PC-9 (cell line): Measurements from ENCODE around the gene CHST11. TPM values are rescaled to one million over a fixed set of nuclear protein-coding genes. Genes with fewer than 3 reads are reported as not detected.

Experiments
- BruUV-seq: library from RNA; stranded (reverse); fragments of 400-500 nt; replicated peaks from 2 replicates; lab custom pipeline; 2021; lab: Mats Ljungman, UMichigan
- CTCF ChIA-PET: fragments of 300-600 bp; sonication (Branson Sonifier 250); formaldehyde crosslinking; loops from one replicate; lab custom pipeline; 2022; ENCODE audit warnings: antibody characterized with exemption; lab: Charles Lee
- POLR2A ChIA-PET: fragments of 300-600 bp; sonication (Branson Sonifier 250); formaldehyde crosslinking; loops from one replicate; lab custom pipeline; 2022; ENCODE audit warnings: antibody characterized with exemption; ENCODE audit not compliant: unreplicated experiment; lab: Charles Lee
- DNase-seq, 2 experiments: peaks; one replicate each; pipeline versions ENCODE4 v3.0.0 to v3.0.0-alpha.2; 2015 to 2022; ENCODE audit warnings: mixed read lengths in 1 of 2
- H2AFZ ChIP-seq: fragments of 200-600 bp; sonication (generic); 2 replicates; pipeline ENCODE4 v1.8.1; 2017; ENCODE audit warnings: antibody characterized with exemption
- H3F3A ChIP-seq: fragments of 200-600 bp; sonication (generic); 2 replicates; pipeline ENCODE4 v1.8.1; 2017; ENCODE audit warnings: antibody characterized with exemption, mild to moderate bottlenecking, low read depth; ENCODE audit not compliant: insufficient read depth
- H3K27ac ChIP-seq: fragments of 200-600 bp; sonication (generic); 2 replicates; pipeline ENCODE4 v1.6.1; 2016; ENCODE audit warnings: mixed run types
- H3K27me3 ChIP-seq: fragments of 200-600 bp; sonication (generic); 2 replicates; pipeline ENCODE4 v1.6.1; 2016; ENCODE audit warnings: low read depth, mixed run types; ENCODE audit not compliant: insufficient read depth
- H3K36me3 ChIP-seq: fragments of 200-600 bp; sonication (generic); 2 replicates; pipeline ENCODE4 v1.6.1; 2016; ENCODE audit warnings: low read depth, mixed run types
- H3K4me1 ChIP-seq: fragments of 200-600 bp; sonication (generic); replicated peaks from 2 replicates; pipeline ENCODE4 v1.6.1; 2016; ENCODE audit warnings: mixed run types; ENCODE audit not compliant: insufficient read depth
- H3K4me2 ChIP-seq: fragments of 200-600 bp; sonication (generic); 2 replicates; pipeline ENCODE4 v1.6.1; 2017; ENCODE audit warnings: mixed run types
- H3K4me3 ChIP-seq: fragments of 200-600 bp; sonication (generic); 2 replicates; pipeline ENCODE4 v1.6.1; 2016; ENCODE audit warnings: mixed run types
- H3K79me2 ChIP-seq: fragments of 200-600 bp; sonication (generic); 2 replicates; pipeline ENCODE4 v1.6.1; 2017; ENCODE audit warnings: low read depth, mixed run types
- H3K9me2 ChIP-seq: fragments of 200-600 bp; sonication (generic); 2 replicates; pipeline ENCODE4 v1.8.1; 2017; ENCODE audit warnings: mild to moderate bottlenecking; ENCODE audit not compliant: insufficient read depth
- H3K9me3 ChIP-seq: fragments of 200-600 bp; sonication (generic); 2 replicates; pipeline ENCODE4 v1.8.1; 2016; ENCODE audit warnings: low read depth; ENCODE audit not compliant: insufficient read depth
- H4K20me1 ChIP-seq: fragments of 200-600 bp; sonication (generic); 2 replicates; pipeline ENCODE4 v1.8.1; 2017; ENCODE audit not compliant: insufficient read depth
- EZH2 ChIP-seq: fragments of 200-600 bp; sonication (generic); IDR thresholded peaks from 2 replicates; pipeline ENCODE4 v1.8.0; 2017; ENCODE audit warnings: antibody characterized with exemption, low read depth
- intact Hi-C: fragments of 100-400 bp; cut with micrococcal nuclease; formaldehyde crosslinking; loops from one replicate; pipeline ENCODE4 v1.10.0; 2022; ENCODE audit not compliant: unreplicated experiment
- total RNA-seq: library from RNA; stranded (reverse); gene quantifications from 2 replicates; pipeline ENCODE4 v1.2.3, GENCODE V29; 2021
- TF ChIP-seq, protein P1 (sequence below): fragments of 200-600 bp; sonication (generic); conservative IDR thresholded peaks from 2 replicates; pipeline ENCODE4 v1.6.1; 2017; ENCODE audit warnings: mixed run types, antibody characterized with exemption, mild to moderate bottlenecking, moderate library complexity

CHST11 gene
- total RNA-seq, 1 experiment from 2014 or later = 39.9 TPM

DNA sequence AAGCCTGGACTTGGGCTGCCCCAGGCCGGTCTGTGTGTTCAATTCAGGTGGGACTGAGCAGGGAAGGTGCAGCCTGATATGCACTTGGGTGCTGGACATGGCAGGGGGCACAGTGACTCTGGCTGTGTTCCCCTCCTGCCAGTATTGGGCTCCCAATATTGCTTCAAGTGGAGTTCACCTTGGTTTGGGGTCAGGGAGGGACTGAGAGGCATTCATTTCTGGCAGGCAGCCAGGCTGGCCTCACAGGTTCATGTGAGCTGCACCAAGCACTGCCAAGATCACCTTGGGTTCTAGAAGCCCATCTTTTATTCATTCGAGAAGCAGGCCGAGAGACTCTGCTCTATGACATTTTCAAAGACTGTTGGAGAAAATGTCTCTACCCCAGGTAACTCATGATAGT lies 245.0 kb downstream of the CHST11 start:
- ChIA-PET POLR2A (no interaction called here), CTCF (interaction anchor here (0.6 kb wide), 1 partner anchor 353 kb away, joined by 3 read pairs; no protein-coding TSS in a partner anchor)
- H3K79me2 ChIP-seq = peaks cover 83% of the 10 kb centered on the region
- H3K27me3 ChIP-seq = no peaks in the 10 kb centered on the region
- no peaks in the 10 kb centered on the region for H3K36me3 ChIP-seq
- no peak overlapping the region for H3K27ac ChIP-seq
- H2AFZ ChIP-seq = no peak overlapping the region
- intact Hi-C loops = no loop called here
- H3K4me1 ChIP-seq = no peaks in the 10 kb centered on the region
- H3F3A ChIP-seq = no peaks in the 10 kb centered on the region
- DNase-seq = no peak
- H3K4me3 ChIP-seq = no peak overlapping the region
- no peaks in the 10 kb centered on the region for H3K9me2 ChIP-seq
- H4K20me1 ChIP-seq = no peaks in the 10 kb centered on the region; the same call in 1 of the 2 replicates
- TF ChIP-seq, protein P1, sequence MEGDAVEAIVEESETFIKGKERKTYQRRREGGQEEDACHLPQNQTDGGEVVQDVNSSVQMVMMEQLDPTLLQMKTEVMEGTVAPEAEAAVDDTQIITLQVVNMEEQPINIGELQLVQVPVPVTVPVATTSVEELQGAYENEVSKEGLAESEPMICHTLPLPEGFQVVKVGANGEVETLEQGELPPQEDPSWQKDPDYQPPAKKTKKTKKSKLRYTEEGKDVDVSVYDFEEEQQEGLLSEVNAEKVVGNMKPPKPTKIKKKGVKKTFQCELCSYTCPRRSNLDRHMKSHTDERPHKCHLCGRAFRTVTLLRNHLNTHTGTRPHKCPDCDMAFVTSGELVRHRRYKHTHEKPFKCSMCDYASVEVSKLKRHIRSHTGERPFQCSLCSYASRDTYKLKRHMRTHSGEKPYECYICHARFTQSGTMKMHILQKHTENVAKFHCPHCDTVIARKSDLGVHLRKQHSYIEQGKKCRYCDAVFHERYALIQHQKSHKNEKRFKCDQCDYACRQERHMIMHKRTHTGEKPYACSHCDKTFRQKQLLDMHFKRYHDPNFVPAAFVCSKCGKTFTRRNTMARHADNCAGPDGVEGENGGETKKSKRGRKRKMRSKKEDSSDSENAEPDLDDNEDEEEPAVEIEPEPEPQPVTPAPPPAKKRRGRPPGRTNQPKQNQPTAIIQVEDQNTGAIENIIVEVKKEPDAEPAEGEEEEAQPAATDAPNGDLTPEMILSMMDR = no peak
- no peak for TF ChIP-seq EZH2
- no peak overlapping the region for H3K4me2 ChIP-seq
- no peaks in the 10 kb centered on the region for H3K9me3 ChIP-seq
- BruUV-seq = no TSS peak

DNA sequence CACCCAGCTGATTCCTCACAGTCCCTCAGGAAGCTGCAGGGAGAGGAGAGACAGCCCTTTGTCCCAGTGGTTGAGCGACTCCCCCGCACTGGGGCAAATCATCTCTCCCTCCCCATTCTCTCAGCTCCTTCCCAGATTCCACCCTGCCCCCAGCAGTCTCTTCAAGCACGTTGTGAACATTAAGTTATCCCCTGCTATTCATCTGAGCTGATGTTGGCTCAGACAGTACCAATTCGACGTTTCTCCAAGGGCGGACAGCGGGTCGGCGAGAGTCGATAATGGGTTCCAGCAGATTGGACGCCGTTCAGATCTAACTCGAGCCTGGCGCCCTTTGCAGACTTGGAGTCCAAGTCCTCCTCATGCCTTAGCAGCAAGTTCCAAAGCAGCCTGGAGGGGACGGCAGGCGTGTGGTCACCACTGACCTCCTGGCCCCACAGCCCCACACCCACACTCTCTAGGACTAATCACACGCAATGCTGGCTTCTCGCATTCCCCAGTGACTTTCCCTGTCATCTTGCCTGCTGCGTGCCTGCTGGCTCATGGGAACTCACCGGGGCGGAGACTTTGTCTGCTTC lies 245.9 kb downstream of the CHST11 start:
- CTCF ChIA-PET = no interaction called here

DNA sequence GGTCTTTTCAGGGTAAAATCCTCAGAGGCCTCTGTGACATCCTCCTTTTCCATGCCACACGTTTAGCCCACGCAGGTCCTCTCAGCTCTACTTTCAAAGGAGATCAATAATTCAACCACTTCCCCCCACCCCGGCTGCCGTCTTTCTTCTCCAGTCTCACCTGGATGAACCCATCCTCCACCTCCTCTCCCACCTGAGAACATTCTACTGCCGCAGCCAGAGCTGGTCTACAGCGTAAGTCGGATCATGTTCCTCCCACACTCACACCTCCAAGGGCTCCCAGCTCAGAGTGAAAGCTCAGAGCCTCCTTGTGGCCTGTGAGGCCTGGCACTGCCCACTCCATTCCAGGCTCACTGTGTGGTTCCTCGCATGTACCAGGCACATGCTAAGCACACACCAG lies 246.6 kb downstream of the CHST11 start:
- BruUV-seq = no TSS peak
- Histone ChIP-seq H3K79me2 (peaks cover 67% of the 10 kb centered on the region), H3K4me1 (no peaks in the 10 kb centered on the region), H3K36me3 (no peaks in the 10 kb centered on the region), H3K9me3 (no peaks in the 10 kb centered on the region), H3K4me2 (no peak overlapping the region), H3K9me2 (no peaks in the 10 kb centered on the region), H3K4me3 (no peak overlapping the region), H3K27ac (no peak overlapping the region), H3F3A (no peaks in the 10 kb centered on the region), H3K27me3 (no peaks in the 10 kb centered on the region), H2AFZ (no peak overlapping the region), H4K20me1 (peaks cover 4% of the 10 kb centered on the region)
- intact Hi-C loops = no loop called here
- no peak for TF ChIP-seq EZH2
- CTCF ChIA-PET = no interaction called here
- POLR2A ChIA-PET = no interaction called here
- no peak for DNase-seq

More for the DNA sequence above, 245.9 kb downstream of the CHST11 start:
- Histone ChIP-seq H3K36me3 (no peaks in the 10 kb centered on the region), H3F3A (no peaks in the 10 kb centered on the region), H3K9me2 (no peaks in the 10 kb centered on the region), H3K9me3 (no peaks in the 10 kb centered on the region), H2AFZ (no peak overlapping the region), H3K4me1 (no peaks in the 10 kb centered on the region), H4K20me1 (peaks cover 2% of the 10 kb centered on the region), H3K27ac (no peak overlapping the region), H3K79me2 (peaks cover 74% of the 10 kb centered on the region), H3K27me3 (no peaks in the 10 kb centered on the region), H3K4me3 (no peak overlapping the region), H3K4me2 (no peak overlapping the region)
- DNase-seq = no peak
- POLR2A ChIA-PET = no interaction called here
- BruUV-seq = no TSS peak
- intact Hi-C loops = no loop called here
- TF ChIP-seq, protein P1 = no peak
- no peak for TF ChIP-seq EZH2
